GM21576 (cell line): Measurements from ENCODE around the gene ABCB7.
"Not testable (repeated sequence)": the region's sequence is repeated elsewhere in the genome, so short reads cannot be mapped to it uniquely, and the experiment has no call there.

Experiments
- ATAC-seq: cut with Tn5 transposase; IDR thresholded peaks from one replicate; pipeline ENCODE4 v1.9.1; 2021; ENCODE audit warnings: mild to moderate bottlenecking, moderate library complexity; ENCODE audit not compliant: unreplicated experiment

The ABCB7 gene

DNA sequence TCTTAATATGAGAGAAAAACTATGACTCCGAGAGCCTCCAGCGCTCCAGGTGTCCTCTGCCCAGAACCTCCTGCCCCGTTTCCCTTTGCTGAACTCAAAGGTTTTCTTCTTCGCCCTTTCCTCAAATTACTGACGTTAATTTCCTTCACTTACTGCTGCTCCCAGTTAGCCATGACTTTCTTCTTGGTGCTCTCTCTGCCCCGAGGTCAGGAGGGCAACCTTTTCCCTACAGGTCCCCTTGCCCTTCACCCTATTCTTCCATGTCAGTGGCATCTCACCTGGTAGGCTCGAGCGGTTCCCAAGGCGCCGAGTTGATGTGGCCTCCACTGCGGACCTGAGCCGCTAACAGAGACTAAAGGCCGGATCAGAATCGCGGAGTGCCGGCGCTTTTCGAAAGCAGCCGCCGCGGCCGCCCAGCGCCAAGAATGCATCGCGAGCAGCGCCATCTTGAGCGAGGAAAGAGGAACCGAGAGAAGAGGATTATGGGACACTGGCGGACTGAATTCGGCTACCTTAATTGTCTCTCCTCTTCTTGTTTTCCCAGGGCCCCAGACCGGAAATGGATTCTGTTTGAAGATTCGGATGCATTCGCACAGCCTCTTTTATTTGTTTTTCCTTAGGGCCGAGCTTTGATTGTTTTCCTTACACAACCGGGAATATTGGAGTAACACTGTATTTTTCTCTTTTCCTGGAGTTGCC, at the start of gene ABCB7:
TSS of gene ABCB7 (minus strand) at position 457 of the 699 bp plus-strand sequence. CDS start at position 446, 11 bp downstream.
- peak; percentile 90 for ATAC-seq

DNA sequence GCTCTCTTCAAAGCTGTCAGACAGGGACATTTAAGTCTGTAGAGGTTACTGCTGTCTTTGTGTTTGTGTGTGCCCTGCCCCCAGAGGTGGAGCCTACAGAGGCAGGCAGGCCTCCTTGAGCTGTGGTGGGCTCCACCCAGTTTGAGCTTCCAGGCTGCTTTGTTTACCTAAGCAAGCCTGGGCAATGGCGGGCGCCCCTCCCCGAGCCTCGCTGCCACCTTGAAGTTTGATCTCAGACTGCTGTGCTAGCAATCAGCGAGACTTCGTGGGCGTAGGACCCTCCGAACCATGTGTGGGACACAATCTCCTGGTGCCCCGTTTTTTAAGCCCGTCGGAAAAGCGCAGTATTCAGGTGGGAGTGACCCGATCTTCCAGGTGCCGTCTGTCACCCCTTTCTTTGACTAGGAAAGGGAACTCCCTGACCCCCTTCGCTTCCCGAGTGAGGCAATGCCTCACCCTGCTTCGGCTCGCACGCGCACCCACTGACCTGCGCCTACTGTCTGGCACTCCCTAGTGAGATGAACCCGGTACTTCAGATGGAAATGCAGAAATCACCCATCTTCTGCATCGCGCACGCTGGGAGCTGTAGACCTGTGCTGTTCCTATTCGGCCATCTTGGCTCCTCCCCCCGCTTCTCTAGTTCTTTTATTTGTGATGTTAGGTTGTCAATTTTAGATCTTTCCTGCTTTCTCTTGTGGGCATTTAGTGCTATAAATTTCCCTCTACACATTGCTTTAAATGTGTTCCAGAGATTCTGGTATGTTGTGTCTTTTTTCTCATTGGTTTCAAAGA, 32.5 kb upstream of the ABCB7 start:
- not testable (repeated sequence) for ATAC-seq

DNA sequence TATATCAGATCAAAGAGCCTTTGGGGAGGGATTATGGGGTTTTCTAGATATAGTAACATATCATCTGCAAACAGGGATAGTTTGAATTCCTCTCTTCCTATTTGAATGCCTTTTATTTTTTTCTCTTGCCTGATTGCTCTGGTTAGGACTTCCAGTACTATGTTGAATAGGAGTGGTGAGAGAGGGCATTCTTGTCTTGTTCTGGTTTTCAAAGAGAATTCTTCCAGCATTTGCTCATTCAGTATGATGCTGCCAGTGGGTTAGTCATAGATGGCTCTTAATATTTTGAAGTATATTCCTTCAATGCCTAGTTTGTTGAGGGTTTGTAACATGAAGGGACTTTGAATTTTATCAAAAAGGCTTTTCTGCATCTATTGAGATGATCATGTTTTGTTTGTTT, 25.6 kb upstream of the ABCB7 start:
- ATAC-seq = no peak

DNA sequence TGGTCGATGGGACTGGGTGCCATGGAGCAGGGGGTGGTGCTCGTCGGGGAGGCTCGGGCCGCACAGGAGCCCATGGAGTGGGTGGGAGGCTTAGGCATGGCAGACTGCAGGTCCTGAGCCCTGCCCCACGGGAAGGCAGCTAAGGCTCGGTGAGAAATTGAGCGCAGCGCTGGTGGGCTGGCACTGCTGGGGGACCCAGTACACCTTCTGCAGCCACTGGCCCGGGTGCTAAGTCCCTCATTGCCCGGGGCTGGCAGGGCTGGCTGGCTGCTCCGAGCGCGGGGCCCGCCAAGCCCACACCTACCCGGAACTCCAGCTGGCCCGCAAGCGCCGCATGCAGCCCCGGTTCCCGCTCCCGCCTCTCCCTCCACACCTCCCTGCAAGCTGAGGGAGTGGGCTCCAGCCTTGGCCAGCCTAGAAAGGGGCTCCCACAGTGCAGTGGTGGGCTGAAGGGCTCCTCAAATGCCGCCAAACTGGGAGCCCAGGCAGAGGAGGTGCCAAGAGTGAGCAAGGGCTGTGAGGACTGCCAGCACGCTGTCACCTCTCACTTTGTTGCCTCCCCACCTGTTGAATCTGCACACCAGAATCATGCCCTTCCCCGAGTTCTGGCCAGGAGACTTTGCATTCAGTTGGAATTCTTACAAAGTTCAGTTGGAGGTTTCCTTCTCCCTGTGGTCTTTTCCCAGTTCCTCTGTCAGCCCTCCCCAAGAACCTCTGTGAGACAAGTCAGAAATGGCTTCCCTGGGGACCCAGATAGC, 23.6 kb upstream of the ABCB7 start:
- ATAC-seq = not testable (repeated sequence)

DNA sequence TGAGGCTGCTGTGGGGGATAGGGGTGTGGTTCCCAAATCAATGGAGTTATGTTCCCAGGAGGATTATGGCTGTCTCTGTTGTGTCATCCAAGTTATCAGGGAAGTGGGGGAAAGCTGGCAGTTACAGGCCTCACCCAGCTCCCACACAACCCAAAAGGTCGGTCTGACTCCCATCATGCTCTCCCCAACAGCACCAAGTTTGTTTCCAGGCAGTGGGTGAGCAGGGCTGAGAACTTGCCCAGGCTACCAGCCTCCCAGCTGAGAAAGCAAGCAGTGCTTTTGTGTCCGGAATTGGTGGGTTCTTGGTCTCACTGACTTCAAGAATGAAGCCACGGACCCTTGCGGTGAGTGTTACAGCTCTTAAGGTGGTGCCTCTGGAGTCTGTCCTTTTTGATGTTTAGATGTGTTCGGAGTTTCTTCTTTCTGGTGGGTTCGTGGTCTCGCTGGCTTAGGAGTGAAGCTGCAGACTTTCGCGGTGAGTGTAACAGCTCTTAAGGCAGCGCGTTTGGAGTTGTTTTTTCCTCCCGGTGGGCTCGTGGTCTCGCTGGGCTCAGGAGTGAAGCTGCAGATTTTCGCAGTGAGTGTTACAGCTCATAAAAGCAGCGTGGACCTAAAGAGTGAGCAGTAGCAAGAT, 16.3 kb upstream of the ABCB7 start:
- ATAC-seq = not testable (repeated sequence)

DNA sequence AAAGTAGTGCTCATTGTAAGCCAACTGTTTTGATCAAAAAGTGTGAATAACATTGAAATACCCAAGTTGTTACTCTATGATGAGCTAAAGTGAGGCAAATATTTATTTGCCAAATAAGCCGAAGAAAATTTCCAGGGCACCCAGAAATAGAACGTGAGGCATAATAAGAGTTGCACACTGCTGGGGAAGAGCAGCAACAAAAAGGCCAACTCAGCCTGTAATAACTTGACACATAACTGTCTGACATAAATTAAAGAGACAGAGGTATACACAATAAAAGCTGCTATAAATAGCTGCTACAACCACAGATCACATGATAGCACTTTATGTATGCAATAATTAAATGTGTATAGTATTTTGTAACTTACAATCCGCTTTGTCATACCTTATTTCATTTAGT, 2.0 kb upstream of the ABCB7 start:
- ATAC-seq = no peak

DNA sequence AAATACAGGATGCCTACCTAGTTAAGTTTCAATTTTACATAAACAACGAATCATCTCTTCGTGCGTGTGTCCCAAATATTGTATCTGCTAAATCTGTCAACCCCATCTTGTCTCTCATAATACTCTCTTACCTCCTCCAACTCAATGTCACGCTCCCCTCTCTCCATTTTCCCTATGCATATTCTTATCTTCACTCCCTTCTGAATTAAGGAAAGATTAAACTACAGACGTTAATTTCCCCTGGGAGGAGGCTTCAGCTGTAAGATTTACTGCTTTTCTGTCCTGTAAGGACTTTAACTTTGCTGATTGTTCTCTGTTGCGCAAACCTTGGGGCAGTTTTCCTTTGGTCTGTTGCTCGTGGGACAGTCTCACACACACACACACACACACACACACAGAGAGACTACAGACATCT, 455 bp upstream of the ABCB7 start:
- no peak for ATAC-seq

DNA sequence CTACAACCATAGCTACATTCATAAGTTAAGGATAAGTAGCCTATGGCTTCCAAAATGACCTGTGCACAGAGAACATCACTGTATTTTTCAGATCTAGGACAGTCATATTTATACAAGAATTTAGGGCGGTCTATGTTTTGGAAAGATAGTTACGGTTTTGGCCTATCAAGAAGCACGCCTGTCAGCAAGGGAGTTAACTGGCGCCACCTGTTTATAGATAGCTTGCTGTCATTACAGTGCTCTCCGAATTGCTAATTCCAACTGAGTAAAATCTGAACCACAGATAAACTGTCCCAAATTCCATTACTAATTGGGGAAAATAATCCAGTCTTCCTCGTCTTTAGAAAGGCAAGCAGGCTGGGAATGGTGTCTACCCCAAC, 646 bp downstream of the ABCB7 start:
- peak; percentile 36 for ATAC-seq

DNA sequence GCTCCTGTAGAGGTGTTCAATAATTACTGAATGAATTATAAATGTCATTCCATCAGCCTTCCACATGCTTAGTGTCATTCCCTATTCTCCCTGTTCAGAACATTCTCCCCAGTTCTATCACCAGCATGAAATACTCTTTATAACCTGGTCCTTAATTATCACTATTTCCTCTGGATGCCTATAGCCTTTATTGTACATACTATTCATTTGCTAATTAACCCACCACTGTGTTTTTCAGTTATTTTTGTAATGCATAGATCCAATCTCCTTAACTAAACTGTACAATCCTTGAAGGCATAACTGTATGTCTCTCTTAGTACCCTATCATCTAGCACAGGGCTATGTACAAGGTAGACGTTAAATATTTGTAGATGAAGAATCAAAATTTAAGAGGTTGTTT, 1.2 kb downstream of the ABCB7 start:
- ATAC-seq = no peak

DNA sequence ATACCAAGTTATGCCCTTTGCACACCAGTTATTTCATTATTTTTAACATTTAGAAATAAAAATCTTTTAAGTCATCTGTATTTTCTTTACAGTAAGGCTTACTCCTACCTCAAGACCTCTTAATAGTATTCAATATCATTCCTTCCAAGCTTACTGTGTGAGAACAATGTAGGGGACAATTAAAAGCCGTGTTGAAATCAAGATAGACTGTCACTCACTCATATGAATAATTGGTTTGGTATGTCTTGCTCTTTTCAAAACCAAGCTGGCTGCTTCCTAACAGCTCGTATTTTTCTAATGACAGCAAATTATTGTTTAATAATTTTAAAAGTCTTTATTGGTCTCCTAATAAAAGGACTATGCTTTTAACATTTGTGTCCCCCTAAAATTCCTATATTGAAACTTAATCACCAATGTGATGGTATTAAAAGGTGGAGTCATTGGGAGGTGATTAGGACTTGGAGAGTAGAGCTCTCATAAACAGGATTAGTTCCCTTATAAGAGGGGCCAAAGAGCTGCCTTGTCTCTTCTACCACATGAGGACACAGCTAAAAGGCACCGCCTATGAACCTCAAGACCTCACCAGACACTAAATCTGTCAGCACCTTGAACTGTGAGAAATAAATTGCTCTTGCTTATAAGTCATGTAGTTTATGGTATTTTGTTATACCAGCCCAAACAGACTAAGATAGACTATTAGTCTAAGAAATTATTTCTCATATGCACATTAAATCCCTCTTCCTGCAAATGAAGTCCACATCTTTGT, 4.1 kb downstream of the ABCB7 start:
- no peak for ATAC-seq

DNA sequence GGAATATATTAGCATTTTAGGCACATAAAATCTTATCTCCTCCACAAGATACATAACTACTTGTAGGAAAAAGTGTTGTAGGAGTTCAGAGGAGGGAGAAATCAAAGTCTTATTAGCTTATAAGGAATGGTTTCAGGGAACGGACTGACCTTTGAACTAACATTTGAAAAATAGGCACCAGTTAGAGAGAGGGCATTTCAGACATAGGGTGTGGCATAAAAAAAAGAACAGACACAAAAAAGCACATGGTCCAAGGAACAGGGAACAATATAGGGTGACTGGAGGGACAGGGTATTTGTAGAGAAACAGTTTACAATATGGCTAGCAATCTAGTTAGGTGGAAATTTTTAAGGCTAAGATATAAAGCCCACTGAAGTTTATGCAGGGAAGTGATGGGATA, 6.4 kb downstream of the ABCB7 start:
- no peak for ATAC-seq

DNA sequence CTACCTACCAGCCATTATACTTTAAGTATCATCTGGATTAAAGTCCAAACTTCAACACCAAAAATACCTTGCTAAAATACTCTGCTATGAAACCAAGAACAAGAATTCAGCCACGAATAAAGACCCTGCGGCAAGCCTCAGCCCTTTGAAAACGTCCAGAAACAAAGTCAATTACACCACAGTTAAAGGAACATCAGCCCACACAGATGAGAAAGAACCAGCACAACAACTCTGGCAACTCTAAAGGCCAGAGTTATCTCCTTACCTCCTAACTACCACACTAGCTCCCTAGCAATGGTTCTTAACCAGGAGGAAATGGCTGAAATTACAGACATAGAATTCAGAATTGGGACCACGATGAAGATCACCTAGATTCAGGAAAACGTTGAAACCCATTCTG, 23.4 kb downstream of the ABCB7 start:
- ATAC-seq = no peak

DNA sequence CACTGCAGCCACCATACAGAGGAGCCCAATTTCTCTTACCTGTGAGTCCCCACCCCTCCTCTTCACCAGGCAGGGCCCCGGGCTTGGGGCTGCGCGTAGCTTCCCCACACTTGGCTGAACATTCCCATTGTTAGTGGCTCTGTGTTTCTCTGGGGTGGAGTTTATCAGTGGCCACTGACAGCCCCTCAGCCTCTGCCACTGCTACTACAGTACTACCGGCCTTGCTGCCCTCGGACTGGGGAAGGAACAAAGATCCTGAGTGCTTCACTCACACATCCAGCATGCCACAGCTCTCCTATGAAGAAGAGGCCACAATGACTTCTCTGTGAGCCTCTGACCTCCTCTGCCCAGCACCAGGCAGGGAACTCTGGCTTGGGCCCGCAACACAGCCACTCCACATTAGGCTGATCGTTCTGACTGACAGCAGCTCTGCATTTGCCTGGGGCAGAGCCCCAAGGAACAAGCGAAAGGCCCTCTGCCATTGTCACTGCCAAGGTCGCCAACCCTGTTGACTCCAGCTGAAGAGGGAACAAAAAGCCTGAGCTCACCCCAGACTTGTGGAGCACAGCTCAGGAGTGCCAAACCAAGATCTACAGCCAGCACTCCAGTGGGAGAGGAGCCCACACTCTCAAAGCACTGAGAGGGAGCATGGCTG, 24.0 kb downstream of the ABCB7 start:
- no peak for ATAC-seq

DNA sequence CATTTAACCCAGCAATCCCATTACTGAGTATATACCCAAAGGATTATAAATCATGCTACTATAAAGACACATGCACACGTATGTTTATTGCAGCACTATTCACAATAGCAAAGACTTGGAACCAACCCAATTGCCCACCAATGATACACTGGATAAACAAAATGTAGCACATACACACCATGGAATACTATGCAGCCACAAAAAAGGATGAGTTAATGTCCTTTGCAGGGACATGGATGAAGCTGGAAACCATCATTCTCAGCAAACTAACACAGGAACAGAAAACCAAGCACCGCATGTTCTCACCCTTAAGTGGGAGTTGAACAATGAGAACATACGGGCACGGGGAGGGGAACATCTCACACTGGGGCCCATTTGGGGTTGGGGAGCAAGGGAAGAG, 27.0 kb downstream of the ABCB7 start:
- not testable (repeated sequence) for ATAC-seq

DNA sequence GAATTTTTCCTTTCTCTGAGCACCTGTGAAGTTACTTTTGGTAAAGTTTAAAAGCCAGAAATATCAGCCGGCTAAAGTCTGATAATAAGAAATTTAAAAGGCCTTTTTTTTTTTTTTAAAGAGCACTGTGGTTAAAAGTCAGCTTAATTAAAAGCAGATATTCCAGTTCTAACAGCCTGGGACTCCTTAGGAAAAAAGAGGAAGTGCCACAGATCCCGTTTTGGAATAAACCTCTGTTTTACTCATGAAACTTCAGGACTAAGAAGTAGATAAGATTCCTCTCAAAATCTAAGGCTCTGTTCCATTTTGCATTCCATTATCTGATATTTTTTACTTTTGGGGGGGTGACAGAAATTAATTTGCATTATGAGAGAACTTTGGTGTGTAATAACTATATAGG, 37.8 kb downstream of the ABCB7 start:
- ATAC-seq = no peak

DNA sequence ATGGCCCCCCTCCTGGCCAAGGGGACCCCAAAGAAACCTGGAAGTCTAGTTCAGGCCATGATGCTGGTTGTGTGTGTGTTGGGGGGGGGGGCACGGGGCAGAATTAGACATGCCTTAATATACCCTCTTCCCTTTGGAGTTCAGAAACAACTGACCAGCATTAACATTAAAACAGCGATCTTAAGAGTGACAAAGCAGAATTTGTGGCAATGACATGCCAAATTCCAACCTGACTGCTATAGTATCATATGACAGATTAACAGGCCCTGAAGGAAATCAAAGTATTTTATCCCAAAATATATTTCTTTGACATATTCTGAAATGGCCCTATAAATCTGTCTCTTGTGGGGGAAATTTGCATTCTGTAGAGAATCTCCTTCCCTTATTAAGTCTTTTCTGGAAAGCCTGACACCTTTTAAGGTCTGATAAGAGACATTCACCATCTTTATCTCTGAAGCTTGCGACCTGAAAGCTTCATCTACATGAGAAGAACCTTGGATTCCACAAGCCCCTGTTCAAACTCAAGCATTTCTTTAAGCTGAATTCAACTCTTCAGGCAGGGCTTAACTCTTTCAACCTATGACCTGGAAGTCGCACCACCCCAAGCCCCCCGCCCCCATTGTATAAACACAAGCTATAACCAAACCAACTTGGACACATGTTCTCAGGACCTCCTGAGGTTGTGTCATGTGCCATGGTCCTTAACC, 40.2 kb downstream of the ABCB7 start:
- ATAC-seq = no peak

DNA sequence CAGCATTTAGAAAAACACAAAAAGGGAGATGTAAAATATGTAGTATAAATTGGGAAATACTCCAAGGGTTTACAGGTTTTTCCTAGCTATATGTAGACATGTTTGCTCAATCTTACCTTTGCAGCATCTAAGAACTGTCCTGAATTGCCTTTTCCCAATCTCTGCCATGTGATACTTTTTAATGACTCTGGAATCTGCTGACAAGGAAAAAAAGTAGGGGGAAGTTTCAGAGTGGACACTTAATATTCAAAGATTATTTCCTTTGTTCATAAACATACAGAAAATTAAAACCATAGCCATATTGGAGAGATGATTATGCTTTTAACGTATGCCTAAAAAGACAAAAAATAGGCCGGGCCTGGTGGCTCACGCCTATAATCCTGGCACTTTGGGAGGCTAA, 41.4 kb downstream of the ABCB7 start:
- ATAC-seq = no peak

DNA sequence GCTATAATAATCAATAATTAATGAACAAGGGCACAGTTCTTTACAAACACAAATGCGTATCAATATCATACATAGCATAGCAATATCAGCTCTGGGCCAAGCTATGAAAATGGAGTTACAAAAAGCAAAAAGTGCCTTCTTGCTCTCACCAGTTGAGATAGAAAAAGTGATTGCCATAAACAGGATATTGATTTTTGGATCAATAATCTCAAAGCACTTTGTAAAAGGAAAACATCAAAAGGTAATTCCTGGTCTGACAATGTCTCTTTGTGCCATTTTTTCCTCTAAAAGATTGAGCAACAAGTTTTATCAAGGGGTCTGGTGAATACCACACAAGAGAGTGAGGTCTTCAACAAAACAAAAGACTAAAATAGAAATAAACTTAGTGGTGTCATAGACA, 42.4 kb downstream of the ABCB7 start:
- ATAC-seq = no peak

DNA sequence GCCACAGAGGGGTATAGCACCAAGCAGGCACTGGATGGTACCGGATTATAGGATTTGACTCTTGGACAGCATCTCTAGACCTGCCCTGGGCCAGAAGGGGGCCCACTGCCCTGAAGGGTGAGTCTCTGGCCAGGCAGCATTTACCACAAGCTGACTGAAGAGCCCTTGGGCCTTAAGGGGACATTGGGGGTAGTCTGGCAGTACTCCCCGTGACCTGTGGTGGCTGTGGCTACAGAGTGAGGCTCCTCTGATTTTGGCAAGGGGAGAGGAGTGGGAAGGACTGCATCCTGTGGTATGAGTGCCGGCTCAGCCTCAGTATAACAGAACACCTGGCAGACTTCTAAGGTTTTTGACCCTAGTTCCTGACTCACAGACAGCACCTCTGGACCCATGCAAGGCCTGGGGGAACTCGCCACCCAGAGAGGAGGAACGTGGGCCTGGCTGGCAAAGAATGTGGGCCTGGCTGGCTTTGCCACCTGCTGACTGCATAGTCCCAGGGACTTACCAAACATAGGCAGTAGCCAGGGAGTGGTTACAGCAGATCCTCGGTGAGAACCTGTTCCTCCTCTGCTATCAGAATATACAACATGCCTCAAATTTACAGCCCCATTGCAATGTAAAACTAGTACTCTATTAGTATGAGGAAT, 48.1 kb downstream of the ABCB7 start:
- ATAC-seq = no peak
